Measurements from ENCODE around the gene GGA2.

DNA sequence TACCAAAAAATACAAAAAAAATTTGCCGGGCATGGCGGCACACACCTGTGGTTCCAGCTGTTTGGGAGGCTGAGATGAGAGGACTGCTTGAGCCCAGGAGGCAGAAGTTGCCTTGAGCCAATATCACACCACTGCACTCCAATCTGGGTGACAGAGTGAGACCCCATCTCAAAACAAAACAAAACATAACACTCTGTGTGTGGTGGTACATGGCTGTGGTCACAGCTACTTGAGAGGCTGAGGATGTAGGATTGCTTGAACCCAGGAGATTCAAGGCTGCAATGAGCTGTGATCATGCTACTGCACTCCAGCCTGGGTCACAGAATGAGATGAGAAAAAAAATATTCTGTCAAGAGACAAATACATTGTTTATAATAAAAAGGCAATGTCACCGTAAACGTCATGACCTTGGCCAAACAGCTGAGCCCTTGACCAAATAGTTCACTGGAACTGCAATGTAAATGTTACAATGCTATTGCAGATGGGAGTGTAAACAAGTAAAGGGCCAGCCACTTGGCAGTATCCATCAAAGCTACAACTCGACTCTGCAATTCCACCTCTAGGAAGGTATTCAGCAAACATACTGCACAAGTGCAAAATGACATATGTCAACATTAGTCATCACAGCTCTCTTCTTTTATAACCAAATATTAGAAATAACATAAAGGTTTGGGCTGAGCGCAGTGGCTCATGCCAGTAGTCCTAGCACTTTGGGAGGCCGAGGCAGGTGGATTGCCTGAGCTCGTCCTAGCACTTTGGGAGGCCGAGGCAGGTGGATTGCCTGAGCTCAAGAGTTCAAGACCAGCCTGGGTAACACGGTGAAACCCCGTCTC, 29.9 kb upstream of the GGA2 start:
- no peak for TF ChIP-seq EZH2 (IDR thresholded peaks at IDR 0.05; ENCODE audit: low read length, missing control alignments)
- TF ChIP-seq, protein P1, sequence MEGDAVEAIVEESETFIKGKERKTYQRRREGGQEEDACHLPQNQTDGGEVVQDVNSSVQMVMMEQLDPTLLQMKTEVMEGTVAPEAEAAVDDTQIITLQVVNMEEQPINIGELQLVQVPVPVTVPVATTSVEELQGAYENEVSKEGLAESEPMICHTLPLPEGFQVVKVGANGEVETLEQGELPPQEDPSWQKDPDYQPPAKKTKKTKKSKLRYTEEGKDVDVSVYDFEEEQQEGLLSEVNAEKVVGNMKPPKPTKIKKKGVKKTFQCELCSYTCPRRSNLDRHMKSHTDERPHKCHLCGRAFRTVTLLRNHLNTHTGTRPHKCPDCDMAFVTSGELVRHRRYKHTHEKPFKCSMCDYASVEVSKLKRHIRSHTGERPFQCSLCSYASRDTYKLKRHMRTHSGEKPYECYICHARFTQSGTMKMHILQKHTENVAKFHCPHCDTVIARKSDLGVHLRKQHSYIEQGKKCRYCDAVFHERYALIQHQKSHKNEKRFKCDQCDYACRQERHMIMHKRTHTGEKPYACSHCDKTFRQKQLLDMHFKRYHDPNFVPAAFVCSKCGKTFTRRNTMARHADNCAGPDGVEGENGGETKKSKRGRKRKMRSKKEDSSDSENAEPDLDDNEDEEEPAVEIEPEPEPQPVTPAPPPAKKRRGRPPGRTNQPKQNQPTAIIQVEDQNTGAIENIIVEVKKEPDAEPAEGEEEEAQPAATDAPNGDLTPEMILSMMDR (conservative IDR thresholded peaks at IDR 0.05 in 1 of 2, IDR thresholded peaks at IDR 0.05 in 1 of 2; ENCODE audit: low read depth in 1 of 2, low read length in 2 of 2), result no peak
